LHCN-M2 (cell line): Measurements from ENCODE around the gene SOCS3. TPM values are rescaled to one million over a fixed set of nuclear protein-coding genes. Genes with fewer than 3 reads are reported as not detected.

Experiments used
- DNase-seq: peaks from one replicate; pipeline ENCODE4 v3.0.0-alpha.2; 2012; ENCODE audit warnings: low read depth
- total RNA-seq: library from RNA; depleted of rRNA; stranded (reverse); fragments of >200 nt; gene quantifications from 2 replicates; pipeline ENCODE4 v1.2.3, GENCODE V29; 2014

SOCS3 gene
- total RNA-seq, 1 experiment from 2014 or later: 29.3 TPM

GRCh38 chr17:78390241-78391050, 30.6 kb upstream of the SOCS3 start:
- peak; percentile 99 for DNase-seq

- no peak for DNase-seq
Measured at GRCh38 chr17:78387977-78388941, 28.4 kb upstream of the SOCS3 start.

- DNase-seq: no peak
Measured at GRCh38 chr17:78384479-78385175, 24.8 kb upstream of the SOCS3 start.

GRCh38 chr17:78383725-78384471, 24.0 kb upstream of the SOCS3 start:
- peak; percentile 95 for DNase-seq

GRCh38 chr17:78381601-78382232, 21.8 kb upstream of the SOCS3 start:
- DNase-seq: no peak

GRCh38 chr17:78380370-78380769, 20.5 kb upstream of the SOCS3 start:
- DNase-seq: no peak

- peak; percentile 75 for DNase-seq
Measured at GRCh38 chr17:78379131-78379491, 19.2 kb upstream of the SOCS3 start.

- peak; percentile 71 for DNase-seq
Measured at GRCh38 chr17:78378225-78379130, 18.6 kb upstream of the SOCS3 start, which contains the start of gene PGS1. PGS1 (plus strand) TSS chr17:78378649; CDS start chr17:78378666, 17 bp downstream.

GRCh38 chr17:78377858-78378224, 18.0 kb upstream of the SOCS3 start:
- no peak for DNase-seq

- no peak for DNase-seq
Measured at GRCh38 chr17:78376161-78376560, 16.3 kb upstream of the SOCS3 start.

- DNase-seq: peak; percentile 85
Measured at GRCh38 chr17:78375401-78376151, 15.7 kb upstream of the SOCS3 start.

- peak; percentile 85 for DNase-seq
Measured at GRCh38 chr17:78374631-78375274, 14.9 kb upstream of the SOCS3 start.

GRCh38 chr17:78374189-78374588, 14.3 kb upstream of the SOCS3 start:
- DNase-seq: no peak

GRCh38 chr17:78372841-78373240, 13.0 kb upstream of the SOCS3 start:
- DNase-seq: no peak

GRCh38 chr17:78371056-78371455, 11.2 kb upstream of the SOCS3 start:
- no peak for DNase-seq

- no peak for DNase-seq
Measured at GRCh38 chr17:78369791-78370381, 10.0 kb upstream of the SOCS3 start.

- no peak for DNase-seq
Measured at GRCh38 chr17:78368854-78369495, 9.1 kb upstream of the SOCS3 start.
